HG02678 (cell line): ENCODE measurements around the gene PTCSC3.

ENCODE experiments used
- ATAC-seq: cut with Tn5 transposase; IDR thresholded peaks from one replicate; pipeline ENCODE4 v1.9.1; 2021; ENCODE audit warnings: mild to moderate bottlenecking, moderate library complexity; ENCODE audit not compliant: unreplicated experiment

PTCSC3 gene

GRCh38 chr14:36176524-36176923, at the start of gene PTCSC3:
TSS of gene PTCSC3 (minus strand) at chr14:36176722.
- ATAC-seq: no peak

- ATAC-seq: no peak
Observed at GRCh38 chr14:36226164-36226563, 49.6 kb upstream of the PTCSC3 start.

GRCh38 chr14:36224176-36224575, 47.7 kb upstream of the PTCSC3 start:
- ATAC-seq: no peak

GRCh38 chr14:36223558-36223957, 47.0 kb upstream of the PTCSC3 start:
- ATAC-seq: no peak

GRCh38 chr14:36222952-36223468, 46.5 kb upstream of the PTCSC3 start:
- ATAC-seq: no peak

GRCh38 chr14:36222337-36222736, 45.8 kb upstream of the PTCSC3 start:
- no peak for ATAC-seq

- ATAC-seq: no peak
Observed at GRCh38 chr14:36221112-36221511, 44.6 kb upstream of the PTCSC3 start.

- ATAC-seq: no peak
Observed at GRCh38 chr14:36217732-36218131, 41.2 kb upstream of the PTCSC3 start.

GRCh38 chr14:36217027-36217426, 40.5 kb upstream of the PTCSC3 start:
- ATAC-seq: no peak

- ATAC-seq: no peak
Observed at GRCh38 chr14:36215217-36215598, 38.7 kb upstream of the PTCSC3 start.

GRCh38 chr14:36214476-36215216, 38.1 kb upstream of the PTCSC3 start:
- no peak for ATAC-seq

GRCh38 chr14:36212987-36213386, 36.5 kb upstream of the PTCSC3 start:
- no peak for ATAC-seq

- ATAC-seq: no peak
Observed at GRCh38 chr14:36212577-36212976, 36.1 kb upstream of the PTCSC3 start.

- no peak for ATAC-seq
Observed at GRCh38 chr14:36208690-36209278, 32.3 kb upstream of the PTCSC3 start.

GRCh38 chr14:36207500-36207899, 31.0 kb upstream of the PTCSC3 start:
- ATAC-seq: no peak

GRCh38 chr14:36204461-36205073, 28.0 kb upstream of the PTCSC3 start:
- no peak for ATAC-seq

GRCh38 chr14:36198378-36198777, 21.9 kb upstream of the PTCSC3 start:
- no peak for ATAC-seq

- ATAC-seq: no peak
Observed at GRCh38 chr14:36194663-36195062, 18.1 kb upstream of the PTCSC3 start.

- ATAC-seq: no peak
Observed at GRCh38 chr14:36192530-36192929, 16.0 kb upstream of the PTCSC3 start.

GRCh38 chr14:36183402-36183801, 6.9 kb upstream of the PTCSC3 start:
- ATAC-seq: no peak

GRCh38 chr14:36181417-36181816, 4.9 kb upstream of the PTCSC3 start:
- no peak for ATAC-seq

- ATAC-seq: no peak
Observed at GRCh38 chr14:36177489-36177888, 967 bp upstream of the PTCSC3 start.
